HG02840 (cell line): Measurements from ENCODE around the gene HDAC10.

Experiments used
- ATAC-seq: cut with Tn5 transposase; IDR thresholded peaks from one replicate; pipeline ENCODE4 v1.9.1; 2021; ENCODE audit warnings: mild to moderate bottlenecking, moderate library complexity, moderate number of reproducible peaks; ENCODE audit not compliant: unreplicated experiment, low FRiP score

The HDAC10 gene

DNA sequence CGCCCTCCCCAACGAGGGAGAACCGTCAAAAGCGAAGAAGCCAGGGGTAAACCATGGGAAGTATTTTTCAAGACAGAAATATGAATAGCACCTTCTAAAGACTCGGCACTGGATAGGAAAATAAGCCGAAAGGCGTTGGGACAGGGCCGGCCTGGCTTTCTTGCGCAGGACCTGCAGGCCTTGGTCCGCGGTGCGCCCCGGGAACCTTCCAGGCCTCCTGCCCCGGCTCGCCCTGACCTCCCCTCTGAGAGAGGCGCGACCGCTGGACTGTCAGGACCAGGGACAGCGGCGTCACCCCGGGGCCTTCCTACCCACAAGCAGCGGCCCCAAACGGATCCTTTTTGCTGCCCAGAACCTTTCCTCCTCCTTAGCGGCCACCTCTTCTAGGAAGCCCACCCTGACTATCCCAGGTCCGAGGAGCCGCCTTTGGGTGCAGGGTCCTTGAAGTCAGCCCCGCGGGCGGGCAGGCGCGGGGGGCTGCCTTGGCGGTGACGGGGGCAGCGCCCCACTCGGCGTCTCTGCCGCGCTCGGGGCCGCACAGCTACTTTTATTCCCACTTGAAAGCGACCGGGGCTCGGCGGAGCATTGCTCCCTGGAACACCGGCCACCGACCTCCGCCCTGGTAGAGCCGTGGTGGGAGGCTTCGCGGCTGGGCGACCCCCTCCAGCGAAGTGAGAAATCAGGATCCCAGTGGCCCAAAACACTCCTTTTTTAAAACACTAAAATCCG lies 19.8 kb upstream of the HDAC10 start:
- no peak for ATAC-seq

DNA sequence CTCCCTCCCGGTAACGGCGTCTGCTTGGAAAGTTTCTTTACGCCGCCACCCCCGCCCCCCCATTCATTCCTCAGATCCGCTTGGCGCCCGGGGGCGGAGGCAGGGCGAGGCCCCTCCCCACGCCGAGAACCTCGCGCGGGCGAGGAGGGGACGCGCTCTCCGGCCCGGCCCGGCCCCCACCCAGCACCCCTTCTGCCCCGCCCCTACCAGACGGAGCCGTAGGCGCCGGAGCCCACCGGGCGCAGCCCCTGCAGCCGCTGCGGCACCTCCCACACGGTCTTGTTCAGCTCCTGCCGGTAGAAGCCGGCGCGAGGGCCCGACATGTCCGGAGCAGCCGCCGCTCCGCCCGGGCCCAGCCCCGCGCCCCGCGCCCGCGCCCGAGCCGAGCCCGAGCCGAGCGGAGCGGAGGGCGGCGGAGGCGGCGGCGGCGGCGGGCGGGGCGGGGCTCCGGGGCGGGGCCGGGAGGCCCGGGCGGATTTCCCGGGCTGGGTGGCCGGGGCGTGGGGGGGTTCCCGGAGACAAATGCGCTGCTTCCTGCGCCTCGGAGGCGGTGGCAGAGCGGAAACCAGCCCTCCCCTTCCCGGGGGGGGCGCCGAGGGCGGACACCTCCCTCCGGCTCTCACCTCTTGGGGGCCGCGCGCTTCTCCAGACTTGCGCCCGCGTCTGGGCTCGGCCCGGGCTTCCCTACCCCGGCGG lies 19.1 kb upstream of the HDAC10 start, which contains the start of gene MAPK11:
MAPK11 (minus strand) TSS at position 411 of the 696 bp plus-strand sequence; CDS start at position 323, 88 bp downstream.
- no peak for ATAC-seq

DNA sequence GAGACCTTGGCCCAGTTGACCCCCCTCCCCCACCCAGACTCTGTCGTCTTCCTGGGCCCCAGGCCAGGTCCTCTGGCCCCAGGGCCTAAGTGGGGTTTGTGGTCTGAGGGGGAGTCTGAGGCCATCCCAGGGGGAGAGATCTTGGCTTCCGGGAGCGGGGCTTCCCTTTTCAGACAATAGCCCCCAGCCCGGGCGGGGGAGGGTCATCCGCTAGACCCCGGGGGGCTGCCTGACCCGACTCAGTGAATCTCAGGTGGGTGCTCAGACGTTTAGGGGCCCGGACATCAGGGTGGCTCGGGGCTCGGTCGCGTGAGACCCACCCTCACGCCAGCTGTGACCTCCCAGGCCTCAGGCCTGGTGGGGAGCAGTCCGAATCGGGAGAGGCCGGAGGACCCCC lies 18.5 kb upstream of the HDAC10 start:
- ATAC-seq: no peak

DNA sequence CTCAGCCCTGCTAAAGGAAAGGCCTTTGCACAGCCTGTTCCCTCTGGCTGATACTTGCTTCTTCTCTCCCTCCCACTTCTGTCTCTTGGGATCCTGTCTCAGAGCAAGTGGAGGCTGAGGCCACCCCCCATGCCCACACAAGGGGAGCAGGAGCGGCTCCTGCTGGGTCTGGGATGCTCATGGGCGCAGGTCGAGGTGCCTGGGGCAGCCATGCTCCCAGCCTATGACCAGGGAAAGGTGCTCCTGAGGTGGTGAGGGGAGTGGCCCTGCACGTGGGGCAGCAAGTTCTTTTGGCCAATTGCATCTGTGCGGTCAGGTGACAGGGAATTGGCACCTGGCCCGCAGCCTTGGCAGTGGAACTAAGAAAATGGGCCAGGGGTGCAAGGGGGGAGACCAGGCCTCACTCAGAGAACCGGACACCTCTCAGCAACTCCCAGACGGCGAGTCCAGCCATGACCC lies 17.6 kb upstream of the HDAC10 start:
- ATAC-seq: no peak

DNA sequence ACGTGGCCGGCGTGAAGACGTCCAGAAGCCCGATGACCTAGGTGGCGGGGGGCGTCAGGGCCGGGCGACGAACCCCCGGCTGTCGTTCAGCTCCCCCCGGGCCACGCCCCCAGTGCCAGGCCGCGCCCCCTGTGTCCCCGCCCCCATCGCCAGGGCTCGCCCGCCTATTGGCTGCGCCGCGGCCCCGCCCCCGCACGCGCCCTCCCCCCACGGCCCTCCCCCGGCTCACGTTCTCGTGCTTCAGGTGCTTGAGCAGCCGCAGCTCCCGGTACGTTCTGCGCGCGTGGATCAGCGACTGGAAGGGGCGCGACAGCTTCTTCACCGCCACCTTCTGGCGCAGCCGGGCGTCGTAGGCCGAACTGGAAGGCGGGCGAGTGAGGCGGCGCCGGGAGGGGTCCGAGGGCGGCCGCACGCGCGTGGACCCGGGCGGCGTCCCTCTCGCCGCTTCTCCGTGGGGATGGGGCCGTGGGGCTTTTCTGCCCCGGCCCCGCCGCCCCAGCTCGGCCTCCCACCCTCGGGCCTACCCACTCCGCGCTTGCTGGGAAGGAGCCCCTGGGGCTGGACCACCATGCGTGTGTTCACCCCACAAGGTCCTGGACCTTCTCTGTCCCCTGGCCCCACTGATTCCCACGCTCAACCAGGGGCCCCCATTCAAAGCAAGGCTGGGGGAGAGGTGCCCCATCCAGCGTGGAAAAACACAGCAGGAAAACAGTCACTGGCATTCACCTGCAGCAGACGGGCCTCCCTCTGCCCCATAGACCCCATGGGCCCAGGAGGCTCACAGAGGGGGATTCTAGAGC lies 16.7 kb upstream of the HDAC10 start:
- ATAC-seq: no peak

DNA sequence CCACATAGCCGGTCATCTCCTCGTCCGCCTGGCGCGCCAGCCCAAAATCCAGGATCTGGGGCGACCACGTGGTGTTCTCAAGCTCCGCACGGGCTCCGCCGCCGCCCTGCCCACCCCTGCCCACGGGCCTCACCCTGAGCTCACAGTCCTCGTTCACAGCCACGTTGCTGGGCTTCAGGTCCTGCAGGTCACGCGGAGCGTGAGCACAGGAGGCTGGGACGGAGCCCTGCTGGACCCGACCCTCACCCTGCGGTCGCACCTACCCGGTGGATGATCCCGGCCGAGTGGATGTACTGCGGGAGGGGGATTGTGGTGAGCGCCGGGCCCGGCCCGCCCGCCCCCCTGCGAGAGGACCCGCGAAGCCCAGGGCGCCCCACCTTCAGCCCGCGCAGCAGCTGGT lies 15.9 kb upstream of the HDAC10 start:
- no peak for ATAC-seq

DNA sequence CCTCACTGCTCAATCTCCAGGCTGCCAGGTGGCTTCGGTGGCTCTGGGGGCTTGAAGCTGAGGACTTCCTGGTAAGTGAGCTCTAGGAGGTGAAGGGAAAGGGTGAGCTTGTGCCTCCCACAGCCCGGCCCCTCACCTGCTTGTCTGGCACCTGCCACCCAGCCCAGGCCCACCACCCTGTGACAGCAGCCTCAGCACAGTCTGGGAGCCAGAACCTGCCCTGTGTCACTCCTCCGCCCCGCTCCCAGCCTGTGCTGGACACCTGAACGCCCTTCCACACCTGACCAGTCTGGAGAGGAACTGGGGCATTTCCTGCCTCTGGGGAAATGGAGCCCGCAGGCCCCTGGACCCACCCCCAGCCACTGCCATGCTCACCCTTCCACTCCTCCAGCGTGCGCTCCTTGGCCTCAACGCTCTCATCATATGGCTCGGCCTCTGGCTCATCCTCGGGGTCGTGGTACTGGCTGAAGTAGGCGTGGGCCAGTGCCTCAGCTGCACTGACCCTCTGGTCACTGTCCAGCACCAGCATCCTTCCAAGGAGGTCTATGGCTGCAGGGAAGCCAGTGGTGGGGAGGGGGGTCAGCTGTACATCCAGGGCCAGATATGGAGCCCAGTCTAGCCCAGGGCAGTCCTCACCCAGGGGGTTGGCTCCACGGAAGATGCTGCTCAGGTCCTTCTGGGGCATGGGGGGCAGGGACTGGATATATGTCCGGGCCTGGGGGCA lies 14.0 kb upstream of the HDAC10 start:
- no peak for ATAC-seq

DNA sequence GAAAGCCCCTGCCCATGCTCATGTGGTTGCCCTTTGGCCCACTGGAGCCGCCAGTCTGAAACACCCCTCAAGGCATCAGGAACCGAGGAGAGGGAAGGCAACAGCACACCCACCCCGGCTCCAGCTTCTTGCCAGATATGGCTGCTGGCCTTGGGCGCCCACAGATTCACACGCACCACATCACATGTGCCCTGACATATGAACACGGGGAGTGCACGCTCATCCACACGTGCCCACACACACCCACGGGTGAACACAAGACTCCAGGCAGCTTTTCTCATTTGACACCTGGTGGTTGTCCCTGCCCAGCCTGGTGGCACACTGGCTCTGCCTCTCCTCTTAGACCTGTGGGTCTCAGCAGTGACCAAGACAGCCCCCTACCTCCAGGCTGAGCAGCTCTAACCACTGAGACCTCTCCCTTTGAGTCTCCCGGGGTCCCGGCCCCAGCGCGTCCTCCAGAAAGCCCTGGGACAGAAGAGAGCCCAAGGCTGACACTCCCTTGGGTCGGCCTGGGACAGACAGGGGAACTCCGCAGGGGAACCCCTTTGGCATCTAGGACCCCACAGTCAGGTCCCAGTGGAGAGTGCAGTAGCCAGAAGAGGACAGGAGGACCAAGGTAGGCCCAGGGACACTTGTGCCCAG lies 13.2 kb upstream of the HDAC10 start:
- no peak for ATAC-seq

DNA sequence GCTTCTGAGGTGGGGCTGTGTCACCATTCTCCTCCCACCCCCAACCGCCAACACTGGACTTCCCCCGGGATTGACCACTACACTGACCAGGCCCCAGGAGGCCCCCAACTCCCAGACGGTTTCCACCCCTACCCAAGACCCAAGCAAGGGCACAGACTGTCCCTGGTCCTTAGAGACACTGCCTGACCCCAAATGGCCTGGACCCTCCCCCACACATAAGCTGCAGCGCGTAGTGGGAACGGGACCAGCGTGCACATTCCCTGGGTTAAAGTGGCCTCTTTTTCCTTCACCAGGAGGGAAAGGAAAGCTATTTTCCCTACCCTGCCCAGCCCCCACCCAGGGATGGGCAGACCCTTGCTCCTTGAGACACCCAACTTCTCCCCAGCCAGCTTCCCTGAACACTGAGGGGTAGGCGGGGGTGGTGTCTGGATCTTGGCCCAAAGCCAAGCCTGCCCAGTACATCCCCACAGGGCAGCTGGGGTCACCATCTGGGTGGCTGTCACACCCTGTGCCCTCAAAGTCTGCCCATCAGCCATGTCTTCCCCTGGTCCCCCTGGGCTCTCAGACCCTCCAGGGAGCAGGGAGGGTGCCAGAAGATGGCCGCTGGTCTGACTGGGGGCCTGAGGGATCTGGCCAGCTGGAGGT lies 12.0 kb upstream of the HDAC10 start:
- ATAC-seq: no peak

DNA sequence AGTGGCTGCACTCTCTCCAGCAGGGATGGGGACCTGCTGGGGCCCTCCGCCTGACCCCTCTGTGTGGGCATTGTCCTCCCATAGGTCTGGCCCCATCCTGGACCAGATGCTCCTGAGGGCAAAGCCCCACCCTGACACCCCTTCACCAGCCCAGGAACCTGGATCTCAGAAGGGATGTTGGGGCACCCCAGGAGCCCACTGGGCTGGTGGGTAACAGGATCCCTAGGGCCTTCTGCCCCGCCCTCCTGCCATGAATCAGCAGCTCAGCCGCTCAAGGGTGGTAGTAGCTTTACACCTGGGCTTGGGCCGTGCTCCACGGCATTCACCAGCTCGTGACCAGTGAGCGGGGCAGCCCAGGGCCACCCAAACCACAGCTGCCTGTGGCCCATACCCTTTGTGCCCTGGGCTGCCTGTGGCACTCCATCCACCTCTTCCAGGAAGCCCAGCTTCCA lies 11.4 kb upstream of the HDAC10 start:
- ATAC-seq: no peak

DNA sequence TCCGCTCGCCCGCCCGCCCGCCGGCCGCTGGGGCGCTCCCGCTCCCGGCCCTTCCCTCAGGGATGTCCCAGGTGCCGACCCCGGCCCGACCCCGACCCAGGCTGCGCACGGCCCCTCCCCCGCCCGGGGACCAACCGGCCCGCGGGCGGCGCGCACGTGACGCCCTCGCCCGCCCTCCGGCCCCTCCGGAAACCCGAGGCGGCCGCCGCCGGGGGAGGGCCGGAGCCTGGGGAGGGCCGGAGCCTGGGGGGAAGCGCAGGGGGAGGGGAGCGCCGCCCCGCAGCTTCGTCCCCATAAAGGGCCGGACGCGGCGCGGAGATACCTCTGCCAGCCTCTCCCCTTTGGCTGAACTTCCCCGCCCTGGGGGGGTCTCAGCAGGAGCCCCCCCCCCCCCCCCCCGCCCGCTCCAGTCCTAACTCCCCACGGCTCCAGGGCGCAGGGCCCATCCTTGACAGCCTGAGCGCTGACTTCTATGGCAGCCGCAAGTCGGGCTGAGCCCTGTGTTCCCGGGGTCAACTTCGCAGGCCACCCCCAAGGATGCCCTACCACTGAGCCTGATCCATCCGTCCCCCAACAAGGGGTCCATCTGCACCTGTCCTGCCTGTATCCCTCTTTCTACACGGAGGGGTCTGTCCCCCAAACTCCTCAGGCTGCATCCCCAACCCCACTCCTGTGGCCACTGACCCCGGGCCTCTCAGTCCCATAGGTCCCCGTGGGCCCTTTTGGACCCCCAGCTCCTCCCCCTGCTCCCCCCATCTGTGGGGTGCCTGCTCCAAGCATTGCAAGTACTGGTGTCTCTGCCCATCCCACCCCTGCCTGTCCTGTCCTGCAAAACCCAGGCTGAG lies 10.8 kb upstream of the HDAC10 start, which contains the start of gene MAPK12:
MAPK12 (minus strand) TSS at position 69 of the 845 bp plus-strand sequence. CDS start 174 bp downstream, outside the sequence.
- peak; percentile 57 for ATAC-seq

DNA sequence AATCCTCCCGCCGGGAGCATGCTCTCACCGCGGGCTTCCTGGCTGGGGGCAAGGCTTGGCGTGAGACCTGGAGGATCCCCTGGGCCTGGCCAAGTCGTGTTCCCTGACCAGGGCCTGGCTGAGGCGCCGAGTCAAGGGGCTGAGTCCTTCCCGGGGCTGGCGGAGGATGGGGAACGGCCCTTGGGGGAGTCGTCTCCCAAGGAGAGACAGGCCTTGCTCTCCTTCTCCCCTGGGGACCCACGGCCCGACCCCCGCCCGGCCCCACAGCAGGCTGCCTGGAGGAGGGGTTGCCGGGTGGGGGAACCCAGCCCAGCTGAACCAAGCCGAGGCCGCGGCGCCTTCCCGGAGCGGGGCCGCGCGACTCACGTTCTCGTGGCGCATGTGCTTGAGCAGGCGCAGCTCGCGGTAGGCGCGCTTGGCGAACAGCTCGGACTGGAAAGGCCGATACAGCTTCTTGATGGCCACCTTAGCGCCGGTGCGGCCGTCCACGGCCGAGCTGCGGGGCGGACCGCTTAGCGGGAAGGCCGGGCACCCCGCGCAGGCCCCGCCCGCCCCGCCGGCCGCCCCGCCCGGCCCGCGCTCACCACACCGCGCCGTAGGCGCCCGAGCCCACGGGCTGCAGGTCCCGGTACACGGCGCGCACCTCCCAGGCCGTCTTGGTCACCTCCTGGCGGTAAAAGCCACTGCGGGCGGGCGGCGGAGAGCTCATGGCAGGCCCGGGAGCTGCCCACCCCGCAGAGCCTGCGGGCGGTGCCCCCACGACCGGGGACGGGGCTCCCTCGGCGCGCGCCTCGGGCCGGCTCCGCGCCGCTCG lies 9.9 kb upstream of the HDAC10 start:
- peak; percentile 27 for ATAC-seq

DNA sequence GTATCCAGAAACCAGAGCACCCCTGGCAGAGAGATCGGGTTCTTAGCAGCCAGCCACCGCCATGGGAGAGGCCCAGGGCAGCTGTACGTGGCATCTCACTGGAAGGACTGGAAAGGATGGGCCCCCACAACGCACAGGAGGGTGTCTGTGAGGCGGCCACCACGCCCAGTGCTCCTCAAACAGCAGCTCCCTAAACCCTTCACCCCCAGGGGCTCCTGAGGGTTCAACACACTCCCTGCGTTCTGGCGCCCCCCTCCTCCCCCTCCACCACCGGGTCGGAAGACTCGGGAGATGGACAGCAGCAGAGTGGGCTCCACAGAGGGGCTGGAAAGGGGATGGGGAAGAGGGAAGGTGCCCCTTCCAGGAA lies 9.4 kb upstream of the HDAC10 start:
- no peak for ATAC-seq

DNA sequence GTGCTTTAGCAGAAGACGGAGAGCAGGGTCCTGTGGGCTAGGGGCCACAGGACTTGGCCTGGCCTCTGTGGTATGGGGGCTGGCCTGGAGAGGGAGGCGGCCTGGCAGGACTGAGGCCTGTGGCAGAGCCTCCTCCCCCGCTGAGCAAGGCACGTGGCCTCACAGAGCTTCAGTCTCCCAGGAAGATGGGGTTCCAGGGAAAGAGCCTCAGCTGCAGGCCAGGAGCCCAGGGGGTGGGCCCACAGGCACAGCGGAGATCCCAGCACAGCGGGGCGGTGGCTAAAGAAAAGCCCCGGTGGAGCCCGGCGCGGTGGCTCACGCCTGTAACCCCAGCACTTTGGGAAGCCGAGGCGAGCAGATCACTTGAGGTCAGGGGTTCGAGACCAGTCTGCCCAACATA lies 8.2 kb upstream of the HDAC10 start:
- ATAC-seq: no peak

DNA sequence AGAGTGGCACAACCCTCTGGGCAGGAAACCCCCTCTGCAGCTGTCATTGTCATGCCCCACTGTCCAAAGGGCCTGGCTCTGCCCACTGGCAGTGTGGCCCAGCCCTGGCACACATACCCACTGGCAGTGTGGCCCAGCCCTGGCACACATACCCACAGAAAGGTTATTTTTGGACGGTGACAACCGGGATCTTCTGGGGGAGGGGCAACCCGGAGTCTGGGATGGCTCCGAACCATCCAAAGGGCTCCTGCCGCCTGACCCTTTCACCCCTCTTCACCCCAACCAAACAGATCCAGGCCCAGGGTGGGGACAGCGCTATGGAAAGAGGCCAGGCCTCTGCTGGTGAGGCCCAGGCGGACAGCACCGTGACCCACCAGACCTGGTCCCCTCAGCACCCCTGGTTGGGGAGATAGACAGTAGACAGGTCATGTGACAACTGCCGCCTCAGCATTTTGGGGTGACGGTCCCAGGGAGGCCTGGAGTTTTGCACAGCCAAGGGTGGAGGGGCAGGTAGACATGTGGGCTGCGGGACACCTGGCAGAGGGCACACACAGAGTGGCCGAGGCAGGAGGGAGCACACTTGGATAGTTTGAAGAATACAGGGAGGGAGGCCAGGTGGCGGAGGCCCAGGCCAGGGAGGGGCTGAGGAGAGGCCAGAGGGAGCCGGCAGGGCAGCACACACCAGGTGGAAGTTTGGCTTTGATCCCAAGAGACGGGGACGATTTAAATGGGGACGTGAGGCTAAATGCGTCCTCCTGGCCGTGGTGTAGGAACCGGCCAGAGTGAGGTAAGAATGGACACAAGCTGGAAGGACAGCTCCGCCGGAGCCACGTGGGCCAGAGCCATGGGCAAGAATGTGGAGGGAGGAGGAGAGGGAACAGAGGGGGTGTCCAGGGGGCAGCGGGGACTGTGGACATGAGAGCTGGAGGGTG lies 7.6 kb upstream of the HDAC10 start:
- no peak for ATAC-seq
